GM18511 (cell line): ENCODE results near the gene ZNF791.
"Not testable (repeated sequence)": the region's sequence is repeated elsewhere in the genome, so short reads cannot be mapped to it uniquely, and the experiment has no call there.

Experiments
- ATAC-seq: cut with Tn5 transposase; IDR thresholded peaks from one replicate; pipeline ENCODE4 v1.9.1; 2021; ENCODE audit warnings: mild to moderate bottlenecking, moderate library complexity; ENCODE audit not compliant: unreplicated experiment

Gene ZNF791

GRCh38 chr19:12610540-12611360, at the start of gene ZNF791, which contains the start of gene ZNF490:
ZNF791 (plus strand) TSS chr19:12610920; CDS start chr19:12611080, 160 bp downstream.
ZNF490 (minus strand) TSS chr19:12610813; CDS start chr19:12610680, 133 bp downstream.
- ATAC-seq: peak; percentile 87

DNA sequence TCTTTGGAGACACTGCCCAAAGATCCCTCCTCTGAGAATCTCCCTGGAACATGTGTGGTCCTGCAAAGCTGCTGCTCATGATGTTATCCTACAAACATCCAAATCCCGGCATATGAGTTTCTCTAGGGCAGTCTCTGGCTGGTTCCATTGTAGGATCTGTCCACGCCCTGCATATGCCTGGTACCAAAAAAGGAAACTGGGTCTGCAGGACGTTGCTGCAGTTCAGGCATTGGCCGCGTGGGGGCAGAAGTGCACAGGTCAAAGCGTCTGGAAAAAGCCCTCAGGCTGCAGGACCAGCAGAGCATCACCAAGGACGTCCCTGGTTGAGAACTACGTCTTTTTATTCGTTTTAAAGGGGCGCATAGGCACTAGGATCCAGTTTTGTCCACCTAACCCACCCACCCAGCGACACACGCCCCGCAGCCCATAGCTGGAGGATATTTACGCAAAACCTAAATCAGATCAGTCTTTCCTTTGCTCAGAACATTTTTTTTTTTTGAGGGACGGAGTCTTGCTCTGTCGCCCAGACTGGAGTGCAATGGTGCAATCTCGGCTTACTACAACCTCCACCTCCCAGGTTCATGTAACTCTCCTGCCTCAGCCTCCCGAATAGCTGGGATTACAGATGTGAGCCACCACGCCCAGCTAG, 46.6 kb upstream of the ZNF791 start:
- no peak for ATAC-seq

DNA sequence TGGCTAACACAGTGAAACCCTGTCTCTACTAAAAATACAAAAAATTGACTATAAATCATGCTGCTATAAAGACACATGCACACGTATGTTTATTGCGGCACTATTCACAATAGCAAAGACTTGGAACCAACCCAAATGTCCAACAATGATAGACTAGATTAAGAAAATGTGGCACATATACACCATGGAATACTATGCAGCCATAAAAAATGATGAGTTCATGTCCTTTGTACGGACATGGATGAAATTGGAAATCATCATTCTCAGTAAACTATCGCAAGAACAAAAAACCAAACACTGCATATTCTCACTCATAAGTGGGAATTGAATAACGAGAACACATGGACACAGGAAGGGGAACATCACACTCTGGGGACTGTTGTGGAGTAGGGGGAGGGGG, 44.3 kb upstream of the ZNF791 start:
- ATAC-seq: not testable (repeated sequence)

- ATAC-seq: no peak
Observed at GRCh38 chr19:12567951-12568350, 42.8 kb upstream of the ZNF791 start.

DNA sequence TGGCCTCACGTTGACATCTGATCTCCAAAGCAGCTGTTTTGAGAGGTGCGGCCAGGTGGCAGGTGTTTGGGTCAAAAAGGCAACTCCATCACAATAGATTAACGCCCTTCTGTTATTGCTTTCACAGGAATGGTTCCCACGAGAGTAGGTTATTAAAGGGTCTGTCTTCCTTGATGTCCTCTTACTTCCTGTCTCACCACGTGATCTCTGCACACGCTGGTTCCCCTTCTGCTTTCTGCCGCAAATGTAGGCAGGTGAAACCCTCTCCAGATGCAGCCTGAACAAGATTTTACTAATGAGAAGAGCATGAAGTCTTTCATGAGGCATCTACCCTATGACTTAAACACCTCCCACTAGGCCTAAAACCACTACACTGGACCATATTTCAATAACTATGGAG, 36.7 kb upstream of the ZNF791 start:
- no peak for ATAC-seq

DNA sequence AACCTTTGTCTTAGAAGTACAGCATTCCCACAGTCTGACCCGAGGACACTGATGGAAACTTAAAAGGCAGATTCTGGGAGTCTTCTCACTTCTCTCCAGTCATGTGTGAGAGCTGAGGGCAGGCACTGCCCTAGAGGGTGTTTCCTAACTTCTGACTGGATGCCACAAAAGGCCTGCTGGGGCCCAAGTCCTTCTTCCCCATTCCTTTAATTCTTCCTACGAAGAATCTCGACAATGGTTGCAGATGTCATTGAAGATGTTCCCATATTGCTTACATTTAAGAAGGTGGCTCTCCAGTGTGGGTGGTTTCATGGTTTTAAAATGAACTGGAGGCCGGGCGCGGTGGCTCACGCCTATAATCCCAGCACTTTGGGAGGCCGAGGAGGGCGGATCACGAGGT, 32.1 kb upstream of the ZNF791 start:
- no peak for ATAC-seq

- no peak for ATAC-seq
Observed at GRCh38 chr19:12580180-12580694, 30.5 kb upstream of the ZNF791 start.

DNA sequence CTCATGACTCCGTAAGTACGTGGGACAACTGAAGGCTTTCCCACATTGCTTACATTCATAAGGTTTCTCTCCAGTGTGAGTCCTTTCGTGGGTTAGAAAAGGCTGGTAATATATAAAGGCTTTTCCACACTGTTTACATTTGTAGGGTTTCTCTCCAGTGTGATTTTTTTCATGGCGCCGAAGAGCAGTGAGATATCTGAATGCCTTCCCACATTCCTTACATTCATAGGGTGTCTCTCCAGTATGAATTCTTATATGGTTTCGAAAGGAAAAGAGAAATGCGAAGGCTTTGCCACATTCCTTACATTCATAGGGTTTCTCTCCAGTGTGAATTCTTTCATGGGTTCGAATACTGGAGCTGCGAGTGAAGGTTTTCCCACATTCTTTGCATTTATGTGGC, 29.6 kb upstream of the ZNF791 start:
- ATAC-seq: no peak

GRCh38 chr19:12596485-12596884, 14.2 kb upstream of the ZNF791 start:
- ATAC-seq: no peak

GRCh38 chr19:12596927-12597548, 13.7 kb upstream of the ZNF791 start:
- ATAC-seq: no peak

GRCh38 chr19:12597594-12597993, 13.1 kb upstream of the ZNF791 start:
- ATAC-seq: no peak

GRCh38 chr19:12603714-12604113, 7.0 kb upstream of the ZNF791 start:
- no peak for ATAC-seq

DNA sequence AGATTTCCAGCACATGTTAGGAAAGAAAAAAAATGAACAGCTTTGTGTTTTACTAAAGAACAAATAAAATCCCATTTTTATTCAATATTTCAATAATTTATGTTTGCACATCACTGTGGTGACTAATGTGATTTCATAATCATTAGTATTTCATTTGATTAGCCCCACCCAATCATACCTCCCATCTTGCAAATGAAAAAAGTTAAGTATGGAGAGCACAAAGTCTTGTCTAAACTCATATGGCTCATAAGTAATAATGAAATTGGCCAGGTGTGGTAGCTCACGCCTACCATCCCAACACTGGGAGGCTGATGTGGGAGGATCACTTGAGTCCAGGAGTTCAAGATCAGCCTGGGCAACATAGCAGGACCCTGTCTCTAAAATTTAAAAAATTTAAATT, 3.9 kb upstream of the ZNF791 start:
- ATAC-seq: no peak

- no peak for ATAC-seq
Observed at GRCh38 chr19:12607631-12608030, 3.1 kb upstream of the ZNF791 start.

GRCh38 chr19:12611361-12611699, 610 bp downstream of the ZNF791 start:
- ATAC-seq: no peak

DNA sequence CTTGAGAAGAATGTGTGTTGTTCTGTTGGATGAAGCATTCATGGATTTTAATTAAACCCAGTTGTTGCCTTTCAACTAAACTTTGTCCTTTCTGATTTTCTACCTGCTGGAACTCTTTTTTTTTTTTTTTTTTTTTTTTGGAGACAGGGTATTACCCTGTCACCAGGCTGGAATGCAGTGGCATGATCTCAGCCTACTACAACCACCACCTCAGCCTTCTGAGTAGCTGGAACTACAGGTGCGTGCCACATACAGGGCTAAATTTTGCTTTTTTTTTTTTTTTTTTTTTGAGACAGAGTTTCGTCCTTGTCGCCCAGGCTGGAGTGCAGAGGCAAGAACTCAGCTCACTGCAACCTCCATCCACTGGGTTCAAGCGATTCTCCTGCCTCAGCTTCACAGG, 6.9 kb downstream of the ZNF791 start:
- ATAC-seq: no peak

DNA sequence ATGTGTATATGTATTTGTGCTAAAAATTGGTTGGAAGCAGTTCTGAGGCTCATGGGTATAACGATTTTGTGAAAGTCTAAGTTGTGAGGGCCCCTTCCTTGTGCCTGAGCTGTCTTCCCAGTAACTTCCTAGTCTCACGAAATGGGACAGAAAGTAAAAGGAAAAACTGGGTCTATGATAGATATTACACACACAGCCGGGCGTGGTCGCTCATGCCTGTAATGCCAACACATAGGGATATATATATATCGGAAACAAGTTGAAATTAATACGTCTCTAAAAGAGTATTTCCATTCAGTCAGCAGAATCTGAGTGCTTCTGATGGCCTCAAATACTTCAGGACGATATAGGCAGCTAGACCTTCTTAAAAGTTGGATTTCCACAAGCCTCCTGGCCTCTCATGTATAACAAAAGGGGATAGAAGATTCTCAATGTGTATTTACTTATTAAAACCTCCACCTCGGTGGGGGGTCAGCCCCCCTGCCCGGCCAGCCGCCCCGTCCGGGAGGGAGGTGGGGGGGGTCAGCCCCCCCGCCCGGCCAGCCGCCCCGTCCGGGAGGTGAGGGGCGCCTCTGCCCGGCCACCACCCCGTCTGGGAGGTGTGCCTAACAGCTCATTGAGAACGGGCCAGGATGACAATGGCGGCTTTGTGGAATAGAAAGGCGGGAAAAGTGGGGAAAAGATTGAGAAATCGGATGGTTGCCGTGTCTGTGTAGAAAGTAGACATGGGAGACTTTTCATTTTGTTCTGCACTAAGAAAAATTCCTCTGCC, 10.7 kb downstream of the ZNF791 start:
- not testable (repeated sequence) for ATAC-seq

DNA sequence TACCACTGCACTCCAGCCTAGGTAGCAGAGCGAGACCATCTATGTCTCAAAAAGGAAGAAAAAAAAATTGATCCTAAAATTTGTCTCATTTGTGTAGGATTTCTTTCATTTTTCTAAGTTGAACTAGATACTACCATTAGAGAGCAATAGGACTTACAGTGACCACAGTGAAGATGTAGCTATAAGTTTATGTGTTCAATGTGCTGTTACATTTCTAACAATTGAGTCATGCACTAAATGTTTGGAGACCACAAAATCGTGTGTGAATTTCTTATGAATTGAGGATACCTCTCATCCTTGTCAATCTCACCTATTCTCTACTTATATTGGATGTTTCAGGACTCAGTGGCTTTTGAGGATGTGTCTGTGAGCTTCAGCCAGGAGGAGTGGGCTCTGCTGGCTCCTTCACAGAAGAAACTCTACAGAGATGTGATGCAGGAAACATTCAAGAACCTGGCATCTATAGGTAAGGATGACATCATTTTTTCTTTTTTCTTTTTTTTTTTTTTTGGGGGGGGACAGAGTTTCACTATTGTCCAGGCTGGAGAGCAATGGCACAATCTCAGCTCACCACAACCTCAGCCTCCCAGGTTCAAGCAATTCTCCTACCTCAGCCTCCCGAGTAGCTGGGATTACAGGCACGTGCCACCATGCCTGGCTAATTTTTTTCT, 12.8 kb downstream of the ZNF791 start:
- no peak for ATAC-seq

DNA sequence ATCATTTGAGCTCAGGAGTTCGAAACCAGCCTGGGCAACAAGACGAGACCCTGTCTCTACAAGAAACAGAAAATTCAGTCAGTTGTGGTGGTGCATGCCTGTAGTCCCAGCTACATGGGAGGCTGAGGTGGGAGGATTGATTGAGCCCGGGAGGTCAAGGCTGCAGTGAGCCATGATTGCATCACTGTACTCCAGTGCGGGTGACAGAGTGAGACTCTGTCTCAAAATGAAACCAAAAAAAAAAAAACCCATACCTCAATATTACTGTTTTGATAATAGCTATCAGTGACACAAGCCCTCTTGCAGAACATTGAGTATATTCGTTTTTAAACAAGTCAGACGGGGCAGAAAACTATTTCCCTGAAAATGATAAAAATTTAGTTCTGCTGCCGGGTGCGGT, 16.2 kb downstream of the ZNF791 start:
- ATAC-seq: no peak
